Activated CD8-positive, alpha-beta memory T cell treated with anti-CD3 and anti-CD28 coated beads, Interleukin-2, amount 50 U/mL, for 24 hours (primary cell): ENCODE data around the gene PTH2.

Experiments used
- DNase-seq: peaks from one replicate; pipeline ENCODE4 v3.0.0-alpha.2; 2020; ENCODE audit errors: extremely low read depth

PTH2 gene

DNA sequence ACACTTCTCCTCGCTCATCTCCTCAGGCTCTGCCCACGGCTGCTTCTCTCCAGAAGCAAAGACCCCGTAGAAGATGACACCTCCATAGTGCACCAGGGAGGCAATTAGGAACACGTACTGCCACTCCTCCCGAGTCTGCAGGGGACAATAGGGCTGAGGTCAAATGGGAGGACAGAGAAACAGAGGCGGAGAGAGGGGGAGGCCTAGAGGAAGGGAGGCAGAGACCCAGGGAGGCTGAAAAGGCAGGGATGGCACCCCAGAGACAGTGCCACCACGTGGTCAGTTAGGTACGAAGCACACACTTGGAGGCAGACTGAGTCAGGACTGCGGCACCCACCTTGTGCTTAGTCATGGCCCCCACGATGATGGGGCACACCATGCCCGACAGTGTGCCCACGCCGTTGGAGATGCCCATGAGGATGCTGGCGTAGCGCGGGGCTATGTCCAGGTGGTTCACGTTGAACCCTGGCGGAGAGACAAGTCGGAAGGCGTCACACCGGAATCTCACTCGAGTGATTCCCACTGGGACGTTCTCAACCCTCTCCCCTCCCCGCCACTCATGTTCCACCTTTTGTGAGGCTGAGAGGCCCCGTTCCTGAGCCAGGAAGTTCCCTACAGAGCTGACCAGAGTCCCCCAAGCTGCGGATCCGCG lies 7.6 kb upstream of the PTH2 start:
- DNase-seq, result no peak

- no peak for DNase-seq
These were observed 7.0 kb upstream of the PTH2 start for GRCh38 chr19:49430172-49430677.

DNA sequence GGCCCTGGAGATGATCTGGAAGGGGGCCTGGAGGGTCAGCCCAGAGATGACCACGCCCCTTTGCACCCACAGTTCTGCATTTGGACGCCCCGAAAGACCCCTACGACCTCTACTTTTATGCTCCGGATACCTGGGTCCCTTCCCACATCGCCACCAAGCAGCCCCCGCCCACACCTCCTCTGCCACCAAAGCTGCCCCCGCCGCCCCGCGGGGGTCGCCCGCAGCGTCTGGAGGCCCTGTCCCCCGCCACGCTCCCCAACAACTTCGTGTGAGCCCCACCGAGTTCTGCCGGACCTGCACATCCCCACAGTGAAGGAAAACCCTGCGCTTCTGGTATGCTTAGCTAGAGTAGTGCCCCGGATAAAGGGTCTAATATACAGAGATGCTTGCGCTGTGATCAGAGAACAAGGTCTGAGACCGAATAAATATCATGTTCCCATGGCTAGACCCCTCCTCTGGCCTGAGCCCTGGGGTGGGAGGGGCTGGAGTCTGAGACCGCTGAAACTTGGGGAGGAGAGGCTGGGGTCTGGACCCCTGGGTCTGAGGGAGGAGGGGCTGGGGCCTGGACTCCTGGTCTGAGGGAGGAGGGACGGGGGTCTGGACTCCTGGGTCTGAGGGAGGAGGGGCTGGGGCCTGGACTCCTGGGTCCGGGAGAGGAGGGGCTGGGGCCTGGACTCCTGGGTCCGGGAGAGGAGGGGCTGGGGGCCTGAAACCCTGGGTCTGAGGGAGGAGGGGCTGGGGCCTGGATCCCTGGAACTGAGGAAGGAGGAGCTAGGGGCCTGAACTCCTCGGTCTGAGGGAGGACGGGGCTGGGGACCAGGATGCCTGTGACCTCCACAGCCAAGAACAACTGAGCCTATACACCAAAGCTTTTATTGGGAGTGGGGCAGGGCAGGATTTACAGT lies 5.6 kb upstream of the PTH2 start:
- DNase-seq, result no peak

DNA sequence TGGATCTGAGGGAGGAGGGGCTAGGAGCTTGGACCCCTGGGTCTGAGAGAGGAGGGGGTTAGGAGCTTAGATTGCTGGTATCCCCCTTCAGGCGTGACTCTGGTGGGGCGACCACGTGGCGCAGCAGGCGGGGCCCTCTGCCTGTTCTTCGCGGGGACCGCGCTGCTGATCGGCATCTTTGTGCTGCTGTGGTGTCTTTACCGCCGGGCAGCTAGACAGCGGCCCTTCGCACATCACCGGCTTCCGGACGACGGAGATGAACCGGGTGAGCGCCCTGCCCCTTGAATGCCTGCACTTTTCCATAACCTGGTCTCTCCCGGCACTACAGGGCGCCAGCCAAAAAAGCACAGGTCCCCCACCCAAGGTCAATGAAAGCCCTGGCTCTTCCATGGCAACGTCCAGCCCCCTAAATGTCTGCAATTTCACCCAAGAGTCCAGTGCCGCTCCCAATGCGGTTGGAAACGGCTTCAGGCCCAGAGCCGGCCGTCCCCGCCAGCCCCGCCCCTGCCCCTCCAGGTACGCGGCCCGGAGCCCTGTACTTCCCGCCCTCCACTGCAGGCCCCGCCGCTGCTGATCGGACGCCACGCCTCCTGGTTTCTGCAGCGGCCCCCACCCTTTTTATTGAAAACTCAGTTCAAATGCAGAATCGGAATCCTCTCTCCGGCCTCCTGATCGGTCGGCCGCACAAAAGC lies 4.8 kb upstream of the PTH2 start:
- no peak for DNase-seq

- DNase-seq, result no peak
These were observed 4.1 kb upstream of the PTH2 start for GRCh38 chr19:49427339-49427738.

DNA sequence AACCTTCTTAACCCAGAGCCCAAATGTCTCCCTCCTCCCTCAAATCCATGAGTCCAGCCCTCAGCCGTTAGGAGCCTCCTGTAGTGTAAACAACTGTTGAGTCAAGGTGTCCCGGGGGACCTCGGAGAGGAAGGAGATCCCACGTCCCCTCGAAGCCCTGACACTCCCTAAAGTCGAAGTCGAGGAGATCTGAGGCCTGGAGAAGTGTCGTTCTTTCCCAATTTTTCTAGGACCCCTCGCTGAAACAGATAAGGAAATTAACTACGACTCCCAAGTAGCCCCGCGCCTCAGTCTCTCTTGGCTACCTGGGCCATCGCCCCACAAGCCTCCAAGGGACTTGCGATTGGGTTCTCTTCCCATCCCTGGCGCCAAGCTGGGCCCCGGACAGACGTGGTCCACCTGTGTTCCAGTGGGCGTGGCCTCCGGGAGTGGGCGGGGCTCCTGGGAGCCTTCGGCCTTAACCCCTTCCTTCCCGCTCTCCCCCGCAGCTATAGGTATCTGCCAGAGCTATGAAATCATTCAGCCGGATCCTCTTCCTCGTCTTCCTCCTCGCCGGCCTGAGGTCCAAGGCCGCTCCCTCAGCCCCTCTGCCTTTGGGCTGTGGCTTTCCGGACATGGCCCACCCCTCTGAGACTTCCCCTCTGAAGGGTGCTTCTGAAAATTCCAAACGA lies 2.8 kb upstream of the PTH2 start:
- no peak for DNase-seq

GRCh38 chr19:49425178-49425577 lies 1.9 kb upstream of the PTH2 start, which contains the start of gene GFY:
Gene GFY (plus strand): TSS chr19:49425388. CDS start chr19:49426431, 1,043 bp downstream.
- no peak for DNase-seq

DNA sequence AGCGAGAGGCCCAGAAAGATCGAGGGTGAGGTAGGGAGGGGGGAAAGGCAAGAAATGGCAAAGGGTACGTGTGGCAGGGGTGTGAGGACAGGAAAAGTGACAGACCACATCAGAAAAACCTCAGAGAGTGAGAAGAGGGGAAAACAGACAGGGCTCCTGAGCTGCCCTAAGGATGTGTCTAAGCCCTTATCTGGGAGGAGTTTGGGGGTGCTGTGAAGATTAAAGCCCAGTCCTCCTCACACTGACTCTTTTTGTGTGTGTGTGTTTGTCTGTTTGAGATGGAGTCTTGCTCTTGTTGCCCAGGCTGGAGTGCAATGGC lies 703 bp upstream of the PTH2 start:
- DNase-seq, result no peak

DNA sequence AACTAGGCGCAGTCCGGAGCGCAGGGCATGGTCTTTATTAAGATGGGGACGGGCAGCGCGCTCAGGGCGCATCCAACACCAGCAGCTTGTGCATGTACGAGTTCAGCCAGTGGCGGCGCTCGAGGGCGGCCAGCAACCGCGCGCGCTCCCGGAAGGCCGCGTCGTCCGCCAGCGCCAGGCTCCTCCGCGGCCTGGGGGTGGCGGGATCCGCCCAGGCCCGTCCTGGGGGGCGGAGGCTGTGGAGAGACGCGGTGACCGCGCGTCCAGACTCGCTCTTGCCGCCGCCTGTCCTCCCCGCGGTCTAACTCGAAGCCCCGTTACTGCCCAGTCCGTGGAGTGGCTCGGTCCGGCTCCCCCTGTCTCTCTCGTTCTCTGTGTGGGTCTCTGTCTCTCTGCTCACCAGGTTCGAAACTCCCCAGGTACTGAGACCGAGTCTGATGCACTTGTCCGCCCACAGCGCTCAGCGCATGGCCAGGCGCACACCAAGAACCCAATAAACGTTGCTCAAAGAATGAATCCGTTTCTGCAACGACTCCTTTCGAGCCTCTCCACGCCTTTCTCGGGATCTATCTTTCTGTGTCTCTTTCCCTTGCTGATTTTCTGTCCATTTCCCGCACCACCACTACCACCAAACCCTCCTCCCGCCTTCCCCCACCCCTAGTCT lies 702 bp downstream of the PTH2 start:
- DNase-seq, result no peak

DNA sequence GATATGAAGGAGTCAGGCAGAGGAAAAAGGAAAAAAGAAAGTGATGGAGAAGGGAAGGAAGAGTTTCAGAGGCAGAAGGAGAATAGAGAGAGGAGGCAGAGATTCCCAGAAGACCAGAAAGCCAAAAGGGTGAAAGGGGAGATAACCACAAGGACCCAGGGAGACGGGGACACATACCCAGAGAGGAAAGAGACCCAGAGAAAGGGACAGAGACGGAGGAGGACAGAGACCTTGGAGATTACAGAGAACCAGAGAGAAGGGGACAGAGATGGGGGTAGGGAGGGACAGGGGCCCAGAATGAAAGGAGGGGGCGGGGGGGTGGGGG lies 1.4 kb downstream of the PTH2 start:
- no peak for DNase-seq

GRCh38 chr19:49421039-49421877 lies 2.0 kb downstream of the PTH2 start:
- no peak for DNase-seq

DNA sequence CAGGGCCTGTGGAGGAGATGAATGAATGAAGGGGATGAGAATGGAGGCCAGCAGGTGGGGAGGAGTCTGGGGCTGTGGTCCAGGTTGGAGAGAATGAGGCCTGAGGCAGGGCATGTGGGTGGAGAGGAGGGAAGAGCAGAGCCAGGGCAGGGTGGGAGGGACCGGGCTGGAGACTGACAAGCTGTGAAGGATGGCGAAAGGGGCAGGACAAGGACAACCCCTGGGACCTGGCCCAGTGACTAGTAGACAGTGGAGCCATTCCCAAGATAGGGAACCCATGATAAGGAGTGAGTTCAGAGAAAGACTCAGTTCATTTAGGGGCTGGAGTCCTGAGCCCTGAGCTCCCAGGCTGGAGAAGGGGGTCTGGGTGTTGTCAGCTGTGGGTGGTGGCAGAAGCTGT lies 3.0 kb downstream of the PTH2 start:
- no peak for DNase-seq

DNA sequence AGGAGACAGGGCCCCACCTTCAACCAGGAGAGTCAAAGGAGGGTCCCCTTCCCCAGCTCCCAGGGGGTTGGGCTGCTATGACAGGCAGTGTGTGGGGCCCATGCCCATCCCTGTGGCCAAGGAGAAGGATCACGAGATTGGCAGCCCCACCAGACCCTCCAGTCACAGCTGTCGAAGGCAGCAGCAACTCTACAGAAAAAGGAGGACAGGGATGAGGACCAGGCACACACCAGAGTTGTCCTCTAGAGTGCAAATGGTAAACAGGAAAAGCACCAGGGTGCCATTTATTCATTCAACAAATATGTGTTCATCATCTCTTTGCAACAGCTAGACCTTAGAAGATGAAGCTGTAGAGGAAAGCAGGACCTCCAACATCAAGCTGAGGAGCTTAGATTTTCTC lies 4.1 kb downstream of the PTH2 start:
- DNase-seq, result no peak

DNA sequence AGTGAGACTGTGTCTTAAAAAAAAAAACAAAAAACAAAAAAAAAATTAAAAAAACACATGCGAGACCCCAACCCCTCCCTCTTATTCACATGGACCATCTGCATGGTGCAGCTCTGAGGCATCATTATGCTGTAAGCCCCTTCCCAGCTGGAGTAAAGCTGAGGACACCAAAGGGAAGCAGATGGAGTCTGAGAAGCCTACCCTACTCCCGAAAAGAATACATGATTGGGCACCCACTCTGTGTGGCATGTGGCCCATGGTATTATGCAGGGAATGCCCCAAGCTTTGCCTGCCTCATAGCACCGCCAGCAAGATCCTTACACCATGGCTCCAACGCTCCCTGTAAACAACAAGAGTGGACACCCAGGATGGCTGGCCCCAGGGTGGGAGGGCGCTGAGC lies 4.7 kb downstream of the PTH2 start:
- DNase-seq, result no peak

GRCh38 chr19:49417088-49417487 lies 6.2 kb downstream of the PTH2 start:
- no peak for DNase-seq

- no peak for DNase-seq
These were observed 7.4 kb downstream of the PTH2 start for GRCh38 chr19:49415810-49416200.

DNA sequence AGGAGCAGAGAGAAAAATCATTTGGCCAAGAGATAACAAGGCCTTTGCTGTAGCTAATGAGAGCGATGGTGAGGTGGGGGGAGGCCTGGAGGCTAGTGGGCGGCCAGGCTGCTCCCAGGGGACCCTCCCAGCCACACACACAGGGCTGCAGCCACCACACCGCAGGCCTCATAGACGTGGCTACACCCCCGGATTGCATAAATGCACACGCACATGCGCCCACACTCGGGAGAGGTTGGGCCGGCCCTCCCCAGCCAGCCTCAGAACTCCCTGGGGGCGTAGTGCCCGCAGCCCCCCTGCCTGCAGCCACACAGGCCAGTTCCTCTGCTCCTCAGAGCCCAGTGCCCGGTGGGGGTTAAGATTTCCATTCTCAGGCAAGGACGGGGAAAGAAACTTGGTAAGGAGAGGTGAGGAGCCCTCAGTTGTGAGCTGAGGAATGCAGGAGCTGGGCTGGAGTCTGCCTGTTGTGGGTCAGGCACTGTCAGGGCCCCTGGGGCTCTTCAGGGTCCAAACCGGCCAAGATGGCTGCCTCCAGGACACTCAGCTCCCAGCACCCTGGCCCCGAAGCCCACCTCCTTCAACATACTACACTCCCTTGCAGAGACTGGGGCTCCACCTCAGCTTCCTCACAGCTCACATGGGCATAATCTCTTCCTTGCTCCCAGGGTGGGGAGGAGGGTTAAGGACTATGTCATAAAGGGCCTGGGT lies 8.0 kb downstream of the PTH2 start:
- no peak for DNase-seq

- DNase-seq, result no peak
These were observed 9.0 kb downstream of the PTH2 start for GRCh38 chr19:49414256-49414655.

DNA sequence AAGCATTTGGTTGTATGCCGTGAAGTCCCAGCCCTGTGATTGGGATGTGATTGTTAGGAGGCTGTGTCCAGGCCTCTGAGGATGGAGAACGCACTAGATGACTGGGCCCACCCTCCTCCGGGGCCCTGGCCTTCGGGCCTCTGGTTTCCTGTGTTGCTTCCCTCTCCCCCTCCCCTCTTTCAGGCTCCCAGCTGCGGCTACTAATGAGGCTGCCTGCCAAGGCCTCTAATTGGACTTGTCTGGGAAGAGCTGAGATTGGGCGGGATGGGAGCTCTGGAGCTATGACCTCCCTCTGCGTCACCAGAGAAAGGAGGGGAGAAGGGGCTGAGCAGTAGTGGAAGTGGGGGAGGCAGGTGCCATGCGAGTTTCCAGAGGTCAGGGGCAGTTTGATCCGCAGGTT lies 9.9 kb downstream of the PTH2 start:
- no peak for DNase-seq

- no peak for DNase-seq
These were observed 11.4 kb downstream of the PTH2 start for GRCh38 chr19:49411681-49412326.
